ENCODE measurements around the gene RASSF7.
A peak's percentile ranks its signal among the peaks of the same experiment; 100 is the strongest.

The RASSF7 gene

GRCh38 chr11:607020-607780 is 46.4 kb downstream of the RASSF7 start:
- Mint-ChIP-seq H3K4me1 (peaks cover 2% of the 10 kb centered on the region), H3K27ac (no peak overlapping the region), H3K9me3 (no peaks in the 10 kb centered on the region), H3K36me3 (peaks cover 21% of the 10 kb centered on the region), H3K4me3 (no peak overlapping the region), H3K27me3 (no peaks in the 10 kb centered on the region)
- DNase-seq (ENCODE audit: low spot score in 2 of 2) (no peak), ATAC-seq (ENCODE audit: low read depth) (no peak)

GRCh38 chr11:607971-608659 is 47.3 kb downstream of the RASSF7 start:
- DNase-seq (ENCODE audit: low spot score in 2 of 2) (no peak), ATAC-seq (ENCODE audit: low read depth) (no peak)
- Mint-ChIP-seq H3K27me3 (no peaks in the 10 kb centered on the region), H3K36me3 (peaks cover 22% of the 10 kb centered on the region), H3K4me1 (peaks cover 3% of the 10 kb centered on the region), H3K4me3 (no peak overlapping the region), H3K9me3 (no peaks in the 10 kb centered on the region), H3K27ac (no peak overlapping the region)

GRCh38 chr11:608791-609251 is 48.1 kb downstream of the RASSF7 start:
- peaks cover 22% of the 10 kb centered on the region for H3K36me3 Mint-ChIP-seq
- H3K9me3 Mint-ChIP-seq: no peaks in the 10 kb centered on the region
- H3K4me1 Mint-ChIP-seq: peaks cover 3% of the 10 kb centered on the region
- DNase-seq (ENCODE audit: low spot score in 2 of 2): no peak
- no peaks in the 10 kb centered on the region for H3K27me3 Mint-ChIP-seq
- H3K4me3 Mint-ChIP-seq: no peak overlapping the region
- no peak for ATAC-seq (ENCODE audit: low read depth)
- H3K27ac Mint-ChIP-seq: no peak overlapping the region

DNA sequence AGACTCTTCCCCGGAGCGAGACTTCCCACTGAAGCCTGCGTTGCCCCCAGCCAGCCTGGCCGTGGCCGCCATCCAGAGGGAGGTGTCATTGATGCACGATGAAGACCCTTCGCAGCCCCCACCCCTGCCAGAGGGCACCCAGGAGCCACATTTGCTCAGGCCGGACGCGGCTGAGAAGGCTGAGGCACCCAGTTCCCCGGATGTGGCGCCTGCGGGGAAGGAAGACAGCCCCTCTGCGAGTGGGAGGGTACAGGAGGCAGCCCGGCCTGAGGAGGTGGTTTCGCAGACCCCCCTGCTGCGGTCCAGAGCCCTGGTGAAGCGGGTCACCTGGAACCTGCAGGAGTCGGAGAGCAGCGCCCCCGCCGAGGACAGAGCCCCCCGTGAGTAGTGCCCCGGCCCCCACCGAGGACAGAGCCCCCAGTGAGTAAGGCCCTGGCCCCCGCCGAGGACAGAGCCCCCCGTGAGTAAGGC is 48.6 kb downstream of the RASSF7 start:
- Mint-ChIP-seq H3K36me3 (peaks cover 18% of the 10 kb centered on the region), H3K4me3 (no peak overlapping the region), H3K4me1 (peaks cover 9% of the 10 kb centered on the region), H3K27ac (no peak overlapping the region), H3K27me3 (no peaks in the 10 kb centered on the region), H3K9me3 (no peaks in the 10 kb centered on the region)
- DNase-seq (ENCODE audit: low spot score in 2 of 2) (no peak), ATAC-seq (ENCODE audit: low read depth) (no peak)

DNA sequence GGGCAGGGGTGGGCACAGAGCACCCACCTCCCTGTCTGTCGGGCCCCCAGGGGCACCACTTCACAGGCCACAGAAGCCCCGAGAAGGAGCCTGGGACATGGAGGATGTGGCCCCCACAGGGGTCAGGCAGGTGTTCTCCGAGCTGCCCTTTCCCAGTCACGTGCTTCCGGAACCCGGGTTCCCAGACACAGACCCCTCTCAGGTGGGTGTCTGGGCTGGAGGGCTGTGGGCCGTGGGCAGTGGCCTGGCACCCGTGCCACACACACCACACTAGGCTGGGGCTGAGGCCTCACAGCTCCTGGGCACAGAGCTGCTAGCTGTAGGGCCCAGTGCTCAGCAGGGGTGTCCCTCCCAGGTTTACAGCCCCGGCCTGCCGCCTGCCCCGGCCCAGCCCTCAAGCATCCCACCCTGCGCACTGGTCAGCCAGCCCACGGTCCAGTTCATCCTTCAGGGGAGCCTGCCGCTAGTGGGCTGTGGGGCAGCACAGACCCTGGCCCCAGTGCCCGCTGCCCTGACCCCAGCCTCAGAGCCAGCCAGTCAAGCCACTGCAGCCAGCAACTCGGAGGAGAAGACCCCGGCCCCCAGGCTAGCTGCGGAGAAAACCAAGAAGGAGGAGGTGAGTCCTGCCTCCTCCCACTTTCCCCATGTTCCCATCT is 49.5 kb downstream of the RASSF7 start:
- no peak for ATAC-seq (ENCODE audit: low read depth)
- no peak overlapping the region for H3K4me3 Mint-ChIP-seq

DNA sequence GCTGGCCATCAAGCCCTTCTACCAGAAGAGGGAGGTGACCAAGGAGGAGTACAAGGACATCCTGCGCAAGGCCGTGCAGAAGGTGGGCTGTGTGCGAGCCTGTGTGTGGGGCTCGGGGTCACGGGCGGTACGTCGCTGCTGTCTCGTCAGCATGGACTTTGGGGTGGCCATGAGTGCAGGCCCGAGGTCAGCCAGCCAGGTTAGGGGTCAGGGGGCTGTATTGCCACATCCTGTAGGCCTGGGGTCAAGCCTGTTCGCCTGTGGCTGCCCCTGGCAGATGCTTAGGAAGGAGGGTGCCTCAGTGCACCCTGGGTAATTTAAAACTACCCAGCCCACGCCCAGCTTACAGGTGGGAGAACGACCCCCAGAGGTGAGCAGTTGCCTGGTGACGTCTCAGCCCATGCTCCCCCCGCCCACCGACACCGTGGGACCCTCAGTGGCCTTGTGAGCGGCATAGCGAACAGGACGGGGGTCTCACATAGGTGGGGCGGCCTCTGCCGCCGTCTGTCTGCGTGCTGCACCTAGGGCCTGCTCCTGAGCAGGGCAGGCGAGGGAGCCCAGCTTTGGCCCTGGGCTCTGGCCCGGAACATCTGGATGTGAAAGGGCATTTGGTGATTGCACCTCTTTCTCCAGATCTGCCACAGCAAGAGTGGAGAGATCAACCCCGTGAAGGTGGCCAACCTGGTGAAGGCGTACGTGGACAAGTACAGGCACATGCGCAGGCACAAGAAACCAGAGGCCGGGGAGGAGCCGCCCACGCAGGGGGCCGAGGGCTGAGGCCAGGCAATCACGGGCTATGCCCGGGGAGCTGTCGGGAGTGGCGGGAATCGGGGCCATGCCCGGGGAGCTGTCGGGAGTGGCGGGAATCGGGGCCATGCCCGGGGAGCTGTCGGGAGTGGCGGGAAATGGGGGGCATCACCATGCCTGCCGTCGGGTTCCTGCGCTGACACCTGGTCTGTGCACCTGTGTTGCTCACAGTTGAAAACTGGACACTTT is 50.5 kb downstream of the RASSF7 start:
- no peak for ATAC-seq (ENCODE audit: low read depth)
- Mint-ChIP-seq H3K9me3 (no peaks in the 10 kb centered on the region), H3K27me3 (no peaks in the 10 kb centered on the region), H3K4me3 (no peak overlapping the region), H3K4me1 (peaks cover 13% of the 10 kb centered on the region), H3K36me3 (peaks cover 15% of the 10 kb centered on the region), H3K27ac (peak overlapping the region; percentile 20)
- DNase-seq (ENCODE audit: low spot score in 2 of 2): no peak

More for the DNA sequence above, 49.5 kb downstream of the RASSF7 start:
- H3K9me3 Mint-ChIP-seq: no peaks in the 10 kb centered on the region
- peaks cover 9% of the 10 kb centered on the region for H3K4me1 Mint-ChIP-seq
- H3K27me3 Mint-ChIP-seq: no peaks in the 10 kb centered on the region
- DNase-seq (ENCODE audit: low spot score in 2 of 2): no peak
- no peak overlapping the region for H3K27ac Mint-ChIP-seq
- H3K36me3 Mint-ChIP-seq: peaks cover 15% of the 10 kb centered on the region

DNA sequence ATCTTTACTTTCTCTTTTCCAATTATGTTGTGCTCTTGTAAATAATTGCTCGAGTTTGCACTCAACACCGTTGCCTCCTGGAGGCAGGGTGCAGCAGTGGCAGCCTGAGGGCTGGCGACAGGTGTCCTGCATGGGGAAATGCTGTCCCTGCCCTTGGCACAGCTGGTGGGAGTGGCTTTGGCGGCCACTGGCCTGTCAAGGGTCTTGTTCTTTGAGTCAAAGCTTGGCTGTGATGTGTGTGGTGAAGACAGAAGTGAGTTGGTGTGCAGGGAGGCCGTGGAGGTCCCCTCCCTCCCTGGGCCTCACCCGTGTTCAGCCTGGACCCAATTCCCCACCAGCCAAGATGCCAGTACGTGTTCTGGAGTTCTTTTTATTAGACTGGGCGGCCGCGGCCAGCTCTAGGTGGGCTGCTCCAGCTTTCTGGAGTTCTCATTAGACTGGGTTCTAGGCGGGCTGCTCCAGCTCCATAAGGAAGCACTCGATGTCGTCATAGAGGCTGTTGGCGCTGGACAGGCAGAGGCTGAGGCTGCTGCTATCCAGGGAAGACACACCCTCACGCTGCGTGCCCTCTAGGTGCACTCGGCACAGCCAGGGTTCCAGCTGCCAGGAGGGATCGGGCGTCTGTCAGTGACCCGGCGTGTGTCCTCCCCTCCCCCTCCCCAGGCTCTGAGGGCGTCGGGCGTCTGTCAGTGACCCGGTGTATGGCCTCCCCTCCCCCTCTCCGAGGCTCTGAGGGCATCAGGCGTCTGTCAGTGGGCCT is 51.6 kb downstream of the RASSF7 start:
- peaks cover 14% of the 10 kb centered on the region for H3K4me1 Mint-ChIP-seq
- no peaks in the 10 kb centered on the region for H3K9me3 Mint-ChIP-seq
- peaks cover 11% of the 10 kb centered on the region for H3K36me3 Mint-ChIP-seq
- no peaks in the 10 kb centered on the region for H3K27me3 Mint-ChIP-seq
- H3K27ac Mint-ChIP-seq: peak overlapping the region; percentile 75
- H3K4me3 Mint-ChIP-seq: no peak overlapping the region
- ATAC-seq (ENCODE audit: low read depth) (no peak), DNase-seq (ENCODE audit: low spot score in 2 of 2) (no peak)

DNA sequence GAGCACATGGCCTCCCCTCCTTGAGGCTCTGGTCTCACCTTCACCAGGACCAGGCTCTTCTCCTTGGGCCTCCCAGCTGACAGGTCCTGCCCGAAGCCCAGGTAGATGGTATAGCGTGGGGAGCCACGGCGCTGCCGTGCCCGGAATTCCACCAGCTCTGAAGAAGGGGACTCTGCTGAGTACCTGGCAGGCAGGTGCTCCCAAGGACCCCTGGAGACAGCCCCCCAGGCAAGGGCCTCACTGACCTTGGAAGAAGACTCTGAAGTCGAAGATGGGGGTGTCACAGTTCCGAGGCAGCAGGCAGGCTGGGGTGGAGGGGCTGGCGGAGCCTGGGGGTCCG is 52.2 kb downstream of the RASSF7 start:
- Mint-ChIP-seq H3K27ac (peak overlapping the region; percentile 75), H3K4me3 (no peak overlapping the region)

GRCh38 chr11:613369-613968 is 52.7 kb downstream of the RASSF7 start:
- no peaks in the 10 kb centered on the region for H3K27me3 Mint-ChIP-seq
- H3K36me3 Mint-ChIP-seq: peaks cover 8% of the 10 kb centered on the region
- ATAC-seq (ENCODE audit: low read depth) (peak; percentile 33), DNase-seq (ENCODE audit: low spot score in 2 of 2) (peak in 1 of 2 donors; percentile 50)
- H3K4me1 Mint-ChIP-seq: peaks cover 14% of the 10 kb centered on the region
- H3K27ac Mint-ChIP-seq: peak overlapping the region; percentile 75
- peak overlapping the region; percentile 47 for H3K4me3 Mint-ChIP-seq
- H3K9me3 Mint-ChIP-seq: no peaks in the 10 kb centered on the region

More for the DNA sequence above, 52.2 kb downstream of the RASSF7 start:
- ATAC-seq (ENCODE audit: low read depth) (no peak), DNase-seq (ENCODE audit: low spot score in 2 of 2) (no peak)
- Mint-ChIP-seq H3K27me3 (no peaks in the 10 kb centered on the region), H3K36me3 (peaks cover 10% of the 10 kb centered on the region), H3K4me1 (peaks cover 14% of the 10 kb centered on the region), H3K9me3 (no peaks in the 10 kb centered on the region)

Measured in memory B cell (primary cell).